Nephron progenitor cell (in vitro differentiated cells): ENCODE results near the gene DCP1B.

Source experiments
- DNase-seq: peaks from one replicate; pipeline ENCODE4 v3.0.0; 2021
- H3K27ac Mint-ChIP-seq: 2 replicates; pipeline ENCODE4 v1.8.0; 2021; ENCODE audit warnings: mild to moderate bottlenecking, moderate library complexity, mixed read lengths
- H3K27me3 Mint-ChIP-seq: 2 replicates; pipeline ENCODE4 v1.8.0; 2021; ENCODE audit warnings: mild to moderate bottlenecking, low read depth, mixed read lengths; ENCODE audit not compliant: poor library complexity
- H3K36me3 Mint-ChIP-seq: 2 replicates; pipeline ENCODE4 v1.8.0; 2021; ENCODE audit warnings: low read depth, mixed read lengths
- H3K4me1 Mint-ChIP-seq: 2 replicates; pipeline ENCODE4 v1.8.0; 2021; ENCODE audit warnings: mixed read lengths
- H3K4me3 Mint-ChIP-seq: 2 replicates; pipeline ENCODE4 v1.8.0; 2021; ENCODE audit warnings: mild to moderate bottlenecking, moderate library complexity, mixed read lengths
- H3K9me3 Mint-ChIP-seq: 2 replicates; pipeline ENCODE4 v1.8.0; 2021; ENCODE audit warnings: mild to moderate bottlenecking, moderate library complexity, mixed read lengths
- CTCF ChIP-seq: fragments of 200-600 bp; sonication (generic); IDR thresholded peaks from 2 replicates; pipeline ENCODE4 v1.5.0; 2021; ENCODE audit warnings: antibody characterized with exemption

Gene DCP1B

GRCh38 chr12:1965916-1966315 is 38.3 kb downstream of the DCP1B start:
- DNase-seq, result no peak
- peaks cover 2% of the 10 kb centered on the region for H3K27me3 Mint-ChIP-seq
- H3K9me3 Mint-ChIP-seq, result no peaks in the 10 kb centered on the region
- H3K4me1 Mint-ChIP-seq, result peaks cover 12% of the 10 kb centered on the region
- peaks cover 42% of the 10 kb centered on the region for H3K36me3 Mint-ChIP-seq
- TF ChIP-seq CTCF, result no peak
- no peak overlapping the region for H3K27ac Mint-ChIP-seq
- H3K4me3 Mint-ChIP-seq, result no peak overlapping the region

GRCh38 chr12:1962051-1963020 is 41.9 kb downstream of the DCP1B start:
- H3K27ac Mint-ChIP-seq, result peak overlapping the region; percentile 49
- no peak for TF ChIP-seq CTCF

GRCh38 chr12:1956716-1957115 is 47.5 kb downstream of the DCP1B start:
- H3K27me3 Mint-ChIP-seq, result peaks cover under 1% of the 10 kb centered on the region
- H3K36me3 Mint-ChIP-seq, result peaks cover 76% of the 10 kb centered on the region
- H3K4me1 Mint-ChIP-seq, result no peaks in the 10 kb centered on the region

More at GRCh38 chr12:1962051-1963020, 41.9 kb downstream of the DCP1B start:
- Mint-ChIP-seq H3K4me3 (no peak overlapping the region), H3K4me1 (peaks cover 6% of the 10 kb centered on the region), H3K9me3 (peaks cover 26% of the 10 kb centered on the region), H3K27me3 (peaks cover 2% of the 10 kb centered on the region), H3K36me3 (peaks cover 76% of the 10 kb centered on the region)
- DNase-seq, result no peak

GRCh38 chr12:1949771-1950470 is 54.3 kb downstream of the DCP1B start:
- Mint-ChIP-seq H3K9me3 (peaks cover 12% of the 10 kb centered on the region), H3K4me3 (no peak overlapping the region), H3K27me3 (no peaks in the 10 kb centered on the region), H3K36me3 (peaks cover 84% of the 10 kb centered on the region), H3K4me1 (no peaks in the 10 kb centered on the region), H3K27ac (peak overlapping the region; percentile 24)
- DNase-seq, result no peak
- no peak for TF ChIP-seq CTCF

More at GRCh38 chr12:1956716-1957115, 47.5 kb downstream of the DCP1B start:
- DNase-seq, result no peak
- peaks cover 30% of the 10 kb centered on the region for H3K9me3 Mint-ChIP-seq
- no peak overlapping the region for H3K27ac Mint-ChIP-seq
- no peak overlapping the region for H3K4me3 Mint-ChIP-seq
- TF ChIP-seq CTCF, result no peak

GRCh38 chr12:1948883-1949282 is 55.4 kb downstream of the DCP1B start:
- Mint-ChIP-seq H3K36me3 (peaks cover 93% of the 10 kb centered on the region), H3K9me3 (peaks cover 22% of the 10 kb centered on the region), H3K27ac (no peak overlapping the region), H3K4me1 (no peaks in the 10 kb centered on the region), H3K4me3 (no peak overlapping the region), H3K27me3 (no peaks in the 10 kb centered on the region)
- no peak for DNase-seq
- no peak for TF ChIP-seq CTCF
